Diencephalon (tissue), 1 donor: ENCODE measurements around the gene CCDC126. TPM values are rescaled to one million over a fixed set of nuclear protein-coding genes. Genes with fewer than 3 reads are reported as not detected.

Source experiments
- small RNA-seq: library from RNA; depleted of rRNA; stranded (forward); fragments of <200 nt; gene quantifications from one replicate; pipeline ENCODE3, GENCODE V24; 2014
- total RNA-seq: library from RNA; depleted of rRNA; stranded (reverse); fragments of >200 nt; gene quantifications from one replicate; pipeline ENCODE4 v1.2.3, GENCODE V29; 2014

Gene CCDC126
- 47.7 TPM for total RNA-seq

GRCh38 chr7:23597094-23598091 lies at the start of gene CCDC126:
Gene CCDC126, plus strand, starts transcription at chr7:23597382. Its CDS starts 13,934 bp downstream, at chr7:23611316.

GRCh38 chr7:23679898-23680413 lies 82.8 kb downstream of the CCDC126 start, which contains the start of gene FAM221A:
Gene FAM221A, plus strand, starts transcription at chr7:23680199. Its CDS starts 20 bp downstream, at chr7:23680219.

Small RNA genes within 50 kb of the gene (small RNA-seq; reads per million reads assigned to genes)
- gene AC006026.2: not detected

Other genes starting within 250 kb of the CCDC126 start
- 48.2 TPM for gene IGF2BP3, start 126.9 kb upstream of the CCDC126 start, total RNA-seq
- 63.4 TPM for gene TRA2A, start 65.4 kb upstream of the CCDC126 start, total RNA-seq
- gene FAM221A, start 82.8 kb downstream of the CCDC126 start, total RNA-seq: 14.5 TPM
- 3.2 TPM for gene STK31, start 112.8 kb downstream of the CCDC126 start, total RNA-seq